Mucosa of gallbladder (tissue), 1 donor: Measurements from ENCODE around the gene INTS6. TPM values are rescaled to one million over a fixed set of nuclear protein-coding genes. Genes with fewer than 3 reads are reported as not detected.
A peak's percentile ranks its signal among the peaks of the same experiment; 100 is the strongest.

ENCODE experiments used
- DNase-seq: peaks from one replicate; pipeline ENCODE4 v3.0.0-alpha.2; 2020; ENCODE audit warnings: low spot score
- total RNA-seq: library from RNA; stranded (reverse); gene quantifications from one replicate; pipeline ENCODE4 v1.2.1, GENCODE V29; 2021
- donor health status: DM: no; HTN: no; CAD: no.

INTS6 gene, protein sequence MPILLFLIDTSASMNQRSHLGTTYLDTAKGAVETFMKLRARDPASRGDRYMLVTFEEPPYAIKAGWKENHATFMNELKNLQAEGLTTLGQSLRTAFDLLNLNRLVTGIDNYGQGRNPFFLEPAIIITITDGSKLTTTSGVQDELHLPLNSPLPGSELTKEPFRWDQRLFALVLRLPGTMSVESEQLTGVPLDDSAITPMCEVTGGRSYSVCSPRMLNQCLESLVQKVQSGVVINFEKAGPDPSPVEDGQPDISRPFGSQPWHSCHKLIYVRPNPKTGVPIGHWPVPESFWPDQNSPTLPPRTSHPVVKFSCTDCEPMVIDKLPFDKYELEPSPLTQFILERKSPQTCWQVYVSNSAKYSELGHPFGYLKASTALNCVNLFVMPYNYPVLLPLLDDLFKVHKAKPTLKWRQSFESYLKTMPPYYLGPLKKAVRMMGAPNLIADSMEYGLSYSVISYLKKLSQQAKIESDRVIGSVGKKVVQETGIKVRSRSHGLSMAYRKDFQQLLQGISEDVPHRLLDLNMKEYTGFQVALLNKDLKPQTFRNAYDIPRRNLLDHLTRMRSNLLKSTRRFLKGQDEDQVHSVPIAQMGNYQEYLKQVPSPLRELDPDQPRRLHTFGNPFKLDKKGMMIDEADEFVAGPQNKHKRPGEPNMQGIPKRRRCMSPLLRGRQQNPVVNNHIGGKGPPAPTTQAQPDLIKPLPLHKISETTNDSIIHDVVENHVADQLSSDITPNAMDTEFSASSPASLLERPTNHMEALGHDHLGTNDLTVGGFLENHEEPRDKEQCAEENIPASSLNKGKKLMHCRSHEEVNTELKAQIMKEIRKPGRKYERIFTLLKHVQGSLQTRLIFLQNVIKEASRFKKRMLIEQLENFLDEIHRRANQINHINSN
- 28.3 TPM for total RNA-seq

GRCh38 chr13:51452361-51453206, at the start of gene INTS6:
Gene INTS6 (minus strand): TSS chr13:51453036. CDS start chr13:51452525, 511 bp downstream.
- peak; percentile 100 for DNase-seq

- DNase-seq = no peak
Observed at GRCh38 chr13:51502153-51502651, 49.4 kb upstream of the INTS6 start.

DNA sequence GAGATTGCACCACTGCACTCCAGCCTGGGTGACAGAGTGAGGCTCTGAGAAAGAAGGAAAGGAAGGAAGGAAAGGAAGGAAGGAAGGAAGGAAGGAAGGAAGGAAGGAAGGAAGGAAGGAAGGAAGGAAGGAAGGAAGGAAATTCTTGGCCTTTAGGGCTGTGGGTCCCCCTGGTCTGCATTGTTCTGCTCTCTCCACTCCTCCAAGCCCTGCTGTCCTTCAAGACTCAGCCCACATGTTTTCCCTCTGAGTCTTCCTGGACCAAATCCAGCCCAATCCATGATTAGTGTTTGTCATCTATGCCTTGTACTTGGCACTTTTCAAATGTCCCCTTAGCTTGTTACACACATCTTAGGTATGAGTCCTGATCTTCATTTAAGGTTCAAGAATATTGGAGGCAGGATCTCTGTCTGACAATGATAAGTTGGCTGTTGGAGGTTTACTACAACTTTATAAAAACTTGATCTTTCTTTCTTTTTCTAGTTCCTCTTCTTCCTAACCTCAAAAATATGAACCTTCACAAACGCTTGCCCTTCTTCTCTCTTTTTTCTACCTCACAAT, 48.8 kb upstream of the INTS6 start:
- no peak for DNase-seq

DNA sequence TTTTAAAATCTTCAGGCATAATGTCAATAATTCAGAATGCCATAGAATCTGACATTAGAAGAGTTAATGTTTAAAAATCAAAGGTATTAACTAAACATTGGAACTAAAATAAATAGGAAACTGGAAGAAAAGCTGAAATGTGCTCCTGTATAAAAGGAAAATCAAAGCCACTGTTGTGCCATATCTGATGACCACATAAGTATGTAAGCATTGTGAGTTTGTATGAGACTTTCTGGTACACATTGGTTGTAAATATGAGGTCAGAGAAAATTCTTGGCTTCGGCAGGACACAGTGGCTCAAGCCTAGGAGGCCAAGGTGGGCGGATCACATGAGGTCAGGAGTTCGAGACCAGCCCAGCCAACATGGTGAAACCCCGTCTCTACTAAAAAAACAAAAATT, 48.3 kb upstream of the INTS6 start:
- DNase-seq = no peak

- DNase-seq = no peak
Observed at GRCh38 chr13:51500687-51501086, 47.9 kb upstream of the INTS6 start.

- DNase-seq = no peak
Observed at GRCh38 chr13:51499841-51500240, 47.0 kb upstream of the INTS6 start.

- DNase-seq = no peak
Observed at GRCh38 chr13:51495316-51495715, 42.5 kb upstream of the INTS6 start.

- no peak for DNase-seq
Observed at GRCh38 chr13:51494156-51494555, 41.3 kb upstream of the INTS6 start.

- no peak for DNase-seq
Observed at GRCh38 chr13:51488212-51488611, 35.4 kb upstream of the INTS6 start.

GRCh38 chr13:51481656-51482055, 28.8 kb upstream of the INTS6 start:
- DNase-seq = no peak

DNA sequence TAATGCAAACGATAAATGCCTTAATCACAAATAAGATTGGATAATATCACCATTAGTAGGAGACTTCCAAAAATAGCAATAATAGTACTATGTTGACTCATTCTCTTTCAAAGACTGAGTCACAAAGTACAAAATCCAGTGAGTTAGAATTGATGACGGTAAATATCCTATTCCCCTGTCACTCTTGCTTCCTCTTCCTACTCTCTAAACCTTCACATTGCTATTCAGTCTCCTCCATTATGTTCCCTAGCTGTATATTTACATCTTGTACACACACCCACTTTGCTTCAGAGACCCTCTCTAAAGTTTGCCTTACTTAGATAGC, 26.3 kb upstream of the INTS6 start:
- no peak for DNase-seq

DNA sequence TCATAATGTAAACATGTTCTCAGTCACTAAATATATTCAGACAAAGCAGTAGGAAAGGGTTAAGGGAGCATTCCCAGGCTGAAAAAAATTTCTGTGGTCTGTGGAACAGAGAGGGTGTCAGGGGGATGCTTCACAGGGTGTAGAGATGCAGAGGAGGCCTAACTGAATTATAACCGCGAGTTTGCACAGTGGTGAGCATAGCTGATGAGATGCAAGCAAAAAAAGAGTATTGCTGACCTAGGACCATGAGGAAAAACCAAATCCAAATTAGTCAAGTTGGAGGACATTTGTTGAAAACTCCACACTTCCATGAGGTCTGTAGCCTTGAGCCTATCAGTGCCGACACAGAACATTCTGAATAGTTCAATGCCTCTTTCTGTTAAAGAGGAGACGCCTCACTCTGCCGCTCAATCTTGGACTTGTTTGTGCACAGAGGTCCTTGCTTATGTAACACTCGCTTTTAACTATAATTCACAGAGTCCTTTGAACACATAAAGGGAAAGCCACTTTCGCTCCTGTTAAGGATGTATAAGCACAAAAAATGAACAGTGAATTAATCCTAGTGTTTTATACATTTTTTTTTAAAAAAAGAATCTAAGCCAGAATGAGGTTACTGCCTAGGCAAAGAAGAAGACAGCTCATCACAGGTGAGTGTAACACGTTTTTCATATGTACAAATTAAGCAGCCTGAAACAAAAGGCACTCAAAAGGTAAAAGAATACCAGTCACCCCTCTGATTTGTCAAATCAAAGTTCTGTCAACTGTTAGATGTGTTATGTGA, 25.8 kb upstream of the INTS6 start:
- no peak for DNase-seq

DNA sequence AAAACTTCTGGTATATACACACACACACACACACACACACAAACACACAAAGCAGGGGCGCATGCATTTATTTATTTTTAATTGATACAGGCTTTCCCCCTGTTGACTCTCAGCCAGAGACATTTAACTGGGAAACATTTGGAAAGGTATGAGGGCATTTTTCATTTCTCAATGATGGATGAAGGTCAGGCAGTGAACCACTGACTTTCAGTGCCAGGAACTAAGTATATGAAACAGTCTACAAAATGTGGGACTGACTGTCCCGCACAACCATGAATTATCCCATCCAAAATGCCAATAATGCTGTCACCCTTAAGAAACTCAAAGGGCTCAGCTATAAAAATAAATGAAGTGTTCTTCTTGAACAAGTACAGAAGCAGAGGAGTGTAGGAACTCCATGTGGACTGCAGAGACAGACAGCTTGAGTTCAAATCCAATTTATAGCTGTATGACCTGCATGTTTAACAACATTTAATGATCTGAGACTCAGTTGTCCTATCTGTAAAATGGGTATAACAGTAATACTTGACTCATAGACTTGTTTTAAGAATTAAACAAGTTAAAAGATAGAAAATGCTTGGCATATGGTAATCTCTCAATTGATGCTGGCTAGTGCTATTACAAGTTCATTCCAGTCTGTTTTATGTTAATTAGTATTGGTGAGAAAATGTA, 25.0 kb upstream of the INTS6 start:
- no peak for DNase-seq

GRCh38 chr13:51477149-51477548, 24.3 kb upstream of the INTS6 start:
- no peak for DNase-seq

DNA sequence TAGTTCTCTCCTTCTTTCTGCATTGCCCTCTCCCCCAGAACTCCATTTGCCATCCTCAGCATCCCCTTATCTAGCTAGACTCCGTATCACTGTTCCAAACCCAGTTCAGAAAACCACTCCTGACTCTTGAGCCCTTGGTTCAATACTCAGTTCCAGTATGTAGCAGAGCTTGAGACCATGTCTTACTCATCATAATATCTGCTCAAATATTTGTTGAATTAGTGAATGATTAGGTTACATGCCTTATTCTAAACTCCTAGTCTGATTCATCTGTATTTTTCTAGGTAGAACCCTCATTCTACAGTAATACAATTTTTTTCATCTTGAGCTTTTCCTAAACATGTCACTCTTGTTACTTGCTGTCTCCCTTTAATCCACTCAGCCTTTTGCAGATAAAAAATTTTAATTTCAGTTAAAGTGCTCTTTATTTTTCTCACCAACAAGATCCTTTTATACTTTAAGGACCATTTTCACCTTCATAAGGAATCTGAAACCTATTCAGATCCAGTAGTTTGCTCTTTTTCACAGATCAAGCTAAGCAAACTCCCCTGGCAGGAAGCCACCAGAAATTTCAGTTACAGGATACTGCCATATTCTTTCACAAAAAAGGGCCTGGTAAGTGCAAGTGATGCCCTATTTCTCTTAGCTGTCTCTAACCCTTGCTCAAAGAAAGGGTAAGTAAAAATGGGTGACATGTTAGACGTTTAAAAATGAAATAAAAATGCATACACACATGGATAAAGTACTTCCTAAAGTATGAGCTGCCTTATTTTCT, 23.1 kb upstream of the INTS6 start:
- DNase-seq = no peak

DNA sequence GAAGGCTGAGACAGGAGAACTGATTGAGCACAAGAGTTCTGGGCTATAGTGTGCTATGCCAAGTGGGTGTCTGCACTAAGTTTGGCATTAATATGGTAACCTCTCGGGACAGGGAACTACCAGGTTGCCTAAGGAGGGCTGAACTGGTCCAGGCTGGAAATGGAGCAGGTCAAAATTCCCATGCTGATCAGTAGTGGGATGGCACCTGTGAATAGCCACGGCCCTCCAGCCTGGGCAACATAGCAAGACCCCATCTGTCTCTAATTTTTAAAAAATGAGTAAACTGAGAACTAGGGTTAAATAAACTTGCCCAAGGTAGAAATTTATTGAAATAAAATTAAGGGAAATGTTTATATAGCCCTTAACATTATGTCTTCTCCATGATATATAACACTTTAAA, 17.0 kb upstream of the INTS6 start:
- no peak for DNase-seq

GRCh38 chr13:51467730-51468129, 14.9 kb upstream of the INTS6 start:
- no peak for DNase-seq

DNA sequence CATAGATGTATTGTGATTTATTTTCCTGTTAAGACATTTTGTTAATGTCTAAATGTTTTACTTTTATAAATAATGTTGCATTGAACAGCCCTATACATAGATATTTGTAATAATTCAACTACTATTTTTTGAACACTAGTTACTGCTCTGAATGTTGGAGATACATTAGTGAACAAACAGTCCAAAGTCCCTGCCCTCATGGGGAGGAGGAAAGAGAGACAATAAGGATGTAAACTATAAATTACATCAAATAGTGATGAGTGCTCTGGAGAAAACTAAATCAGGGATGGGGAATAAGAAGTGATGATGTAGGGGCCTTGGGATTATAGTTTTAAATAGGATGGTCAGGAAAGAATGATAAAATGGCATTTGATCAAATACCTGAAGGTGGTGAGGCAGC, 12.3 kb upstream of the INTS6 start:
- DNase-seq = no peak

- no peak for DNase-seq
Observed at GRCh38 chr13:51457086-51457815, 4.4 kb upstream of the INTS6 start.
